SIG-M5 (cell line): Measurements from ENCODE around the gene ASCL1.

Source experiments
- DNase-seq: peaks from one replicate; lab custom pipeline; 2025; lab: John Stamatoyannopoulos, UW

The ASCL1 gene

DNA sequence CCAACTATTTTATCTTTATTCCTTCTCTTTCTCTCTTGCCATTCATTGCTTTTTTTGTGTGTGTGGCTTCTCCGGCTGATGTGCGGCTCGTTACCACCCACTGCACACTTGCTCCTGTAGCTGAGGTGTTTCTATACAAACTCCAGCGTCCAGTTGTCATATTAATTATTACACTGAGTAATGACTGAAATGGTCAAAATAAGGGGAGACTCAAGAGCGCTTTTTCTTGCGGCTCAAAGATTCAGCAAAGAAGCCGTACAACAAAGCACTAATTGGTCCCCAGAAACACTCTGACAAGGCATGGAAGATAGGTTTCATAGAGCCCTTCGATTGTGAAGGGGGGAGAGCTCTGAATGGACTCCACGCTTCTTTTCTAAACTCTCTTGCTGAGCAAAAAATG is 5.6 kb upstream of the ASCL1 start:
- no peak for DNase-seq

DNA sequence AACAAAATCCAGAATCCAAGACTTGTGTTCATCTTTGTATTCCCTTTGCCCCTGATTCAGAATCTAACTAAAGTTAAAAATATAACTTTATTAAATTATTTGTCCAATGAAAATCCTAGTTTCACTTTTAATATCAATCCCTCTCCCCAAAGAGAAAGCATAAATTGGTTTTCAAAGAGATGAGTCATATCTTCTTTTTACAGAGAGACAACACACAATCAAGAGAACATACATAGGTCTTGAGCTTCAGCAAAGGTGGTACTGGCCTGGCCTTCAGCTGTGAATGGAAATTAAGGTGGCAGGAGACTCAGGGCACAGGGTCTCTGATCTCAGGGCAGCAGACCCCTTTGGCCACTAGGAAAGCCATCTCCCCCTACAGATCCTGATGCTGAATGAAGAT is 4.3 kb upstream of the ASCL1 start:
- DNase-seq, result no peak

DNA sequence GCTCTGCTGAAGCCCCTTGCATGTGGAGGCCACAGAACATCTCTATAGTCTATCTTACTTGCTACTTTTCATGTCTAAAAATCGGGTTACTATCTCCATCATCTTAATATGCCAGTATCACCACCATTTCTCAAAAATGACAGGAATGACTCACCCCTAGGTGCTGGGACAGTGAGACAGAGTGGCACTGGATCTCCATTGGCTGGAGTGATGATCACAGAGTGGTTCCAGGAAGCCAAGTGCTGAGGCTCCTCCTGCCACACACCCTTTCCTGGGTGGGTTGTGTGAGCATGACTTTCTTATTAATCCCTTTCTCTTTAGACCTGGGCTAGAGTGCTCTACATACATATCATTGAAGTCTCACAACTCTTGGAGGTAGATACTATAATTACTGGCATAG is 3.3 kb upstream of the ASCL1 start:
- no peak for DNase-seq

DNA sequence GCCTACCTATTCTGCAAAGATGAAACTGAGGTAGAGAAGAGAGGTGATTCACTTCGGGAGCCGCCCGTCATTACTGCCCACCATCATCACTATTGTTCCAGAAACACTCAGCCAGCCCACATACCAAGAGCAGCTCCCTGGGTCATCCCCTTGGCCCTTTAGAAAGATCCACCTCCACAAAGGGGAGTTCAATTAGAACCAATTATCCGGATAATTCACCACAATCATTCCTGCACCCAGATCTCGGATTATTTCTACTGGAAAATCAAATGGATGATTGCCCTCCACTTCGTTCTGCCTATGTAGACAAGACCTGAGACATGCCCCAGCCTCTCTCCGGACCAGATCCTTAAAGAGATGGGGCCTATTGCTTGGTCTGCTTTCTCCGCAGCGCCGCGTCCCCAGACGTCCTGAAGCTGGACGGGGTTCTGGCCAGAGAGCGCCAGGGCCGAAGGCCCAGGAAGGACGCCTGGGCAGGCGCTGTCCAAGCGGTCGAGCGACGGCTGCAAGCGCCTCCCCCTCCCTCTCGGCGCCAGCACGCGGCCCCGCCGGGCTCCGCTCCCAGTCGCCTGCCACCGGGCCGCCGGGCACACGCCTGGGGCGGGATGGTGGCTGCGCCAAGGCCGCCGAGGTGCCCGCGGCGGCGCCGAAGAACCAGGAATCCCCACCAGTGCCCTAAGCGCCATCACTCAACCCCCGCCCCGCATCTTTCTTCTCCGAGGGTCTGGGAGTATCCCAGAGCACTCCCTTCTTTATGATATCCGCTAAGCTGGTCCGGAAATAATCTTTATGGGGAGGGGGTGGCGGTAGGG is 1.3 kb upstream of the ASCL1 start:
- DNase-seq, result no peak

- no peak for DNase-seq
These were observed 641 bp upstream of the ASCL1 start for GRCh38 chr12:102956738-102957327.

DNA sequence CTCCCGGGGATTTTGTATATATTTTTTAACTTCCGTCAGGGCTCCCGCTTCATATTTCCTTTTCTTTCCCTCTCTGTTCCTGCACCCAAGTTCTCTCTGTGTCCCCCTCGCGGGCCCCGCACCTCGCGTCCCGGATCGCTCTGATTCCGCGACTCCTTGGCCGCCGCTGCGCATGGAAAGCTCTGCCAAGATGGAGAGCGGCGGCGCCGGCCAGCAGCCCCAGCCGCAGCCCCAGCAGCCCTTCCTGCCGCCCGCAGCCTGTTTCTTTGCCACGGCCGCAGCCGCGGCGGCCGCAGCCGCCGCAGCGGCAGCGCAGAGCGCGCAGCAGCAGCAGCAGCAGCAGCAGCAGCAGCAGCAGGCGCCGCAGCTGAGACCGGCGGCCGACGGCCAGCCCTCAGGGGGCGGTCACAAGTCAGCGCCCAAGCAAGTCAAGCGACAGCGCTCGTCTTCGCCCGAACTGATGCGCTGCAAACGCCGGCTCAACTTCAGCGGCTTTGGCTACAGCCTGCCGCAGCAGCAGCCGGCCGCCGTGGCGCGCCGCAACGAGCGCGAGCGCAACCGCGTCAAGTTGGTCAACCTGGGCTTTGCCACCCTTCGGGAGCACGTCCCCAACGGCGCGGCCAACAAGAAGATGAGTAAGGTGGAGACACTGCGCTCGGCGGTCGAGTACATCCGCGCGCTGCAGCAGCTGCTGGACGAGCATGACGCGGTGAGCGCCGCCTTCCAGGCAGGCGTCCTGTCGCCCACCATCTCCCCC is 777 bp downstream of the ASCL1 start:
- DNase-seq, result no peak

DNA sequence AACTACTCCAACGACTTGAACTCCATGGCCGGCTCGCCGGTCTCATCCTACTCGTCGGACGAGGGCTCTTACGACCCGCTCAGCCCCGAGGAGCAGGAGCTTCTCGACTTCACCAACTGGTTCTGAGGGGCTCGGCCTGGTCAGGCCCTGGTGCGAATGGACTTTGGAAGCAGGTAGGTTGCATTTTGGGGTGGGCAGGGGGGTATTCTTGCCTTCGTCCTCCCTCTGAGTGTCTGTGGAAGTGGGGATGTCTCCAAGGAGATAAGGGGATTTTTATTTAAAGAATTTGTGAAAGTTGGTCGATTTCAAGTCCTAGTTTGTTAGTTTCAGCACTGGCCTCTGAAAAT is 1.3 kb downstream of the ASCL1 start:
- DNase-seq, result no peak

GRCh38 chr12:102959391-102959790 is 1.9 kb downstream of the ASCL1 start:
- DNase-seq, result no peak

- no peak for DNase-seq
These were observed 3.4 kb downstream of the ASCL1 start for GRCh38 chr12:102960766-102961465.

GRCh38 chr12:102961466-102961855 is 4.0 kb downstream of the ASCL1 start:
- no peak for DNase-seq

DNA sequence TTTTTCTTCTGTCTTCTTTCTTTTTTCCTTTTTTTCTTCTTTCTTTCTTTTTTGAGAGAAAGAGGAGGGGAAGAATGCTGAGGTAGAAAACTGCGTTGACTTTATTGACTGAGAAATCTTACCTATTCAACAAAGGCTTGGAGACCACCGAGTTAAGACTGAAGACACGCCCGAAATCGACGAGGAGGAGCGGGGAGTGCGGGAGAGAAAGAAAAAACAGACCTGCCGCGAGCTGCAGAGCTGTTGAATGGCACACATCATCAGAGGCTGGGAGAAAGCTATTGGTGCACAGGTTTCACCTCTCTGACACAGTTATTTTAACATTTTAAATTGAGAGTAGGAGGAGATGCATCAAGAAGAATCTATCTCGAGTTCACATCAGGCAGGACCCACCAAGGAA is 5.1 kb downstream of the ASCL1 start:
- no peak for DNase-seq

GRCh38 chr12:102962986-102963385 is 5.5 kb downstream of the ASCL1 start:
- no peak for DNase-seq

GRCh38 chr12:102963796-102964195 is 6.3 kb downstream of the ASCL1 start:
- DNase-seq, result no peak

- DNase-seq, result no peak
These were observed 7.4 kb downstream of the ASCL1 start for GRCh38 chr12:102964872-102965271.

DNA sequence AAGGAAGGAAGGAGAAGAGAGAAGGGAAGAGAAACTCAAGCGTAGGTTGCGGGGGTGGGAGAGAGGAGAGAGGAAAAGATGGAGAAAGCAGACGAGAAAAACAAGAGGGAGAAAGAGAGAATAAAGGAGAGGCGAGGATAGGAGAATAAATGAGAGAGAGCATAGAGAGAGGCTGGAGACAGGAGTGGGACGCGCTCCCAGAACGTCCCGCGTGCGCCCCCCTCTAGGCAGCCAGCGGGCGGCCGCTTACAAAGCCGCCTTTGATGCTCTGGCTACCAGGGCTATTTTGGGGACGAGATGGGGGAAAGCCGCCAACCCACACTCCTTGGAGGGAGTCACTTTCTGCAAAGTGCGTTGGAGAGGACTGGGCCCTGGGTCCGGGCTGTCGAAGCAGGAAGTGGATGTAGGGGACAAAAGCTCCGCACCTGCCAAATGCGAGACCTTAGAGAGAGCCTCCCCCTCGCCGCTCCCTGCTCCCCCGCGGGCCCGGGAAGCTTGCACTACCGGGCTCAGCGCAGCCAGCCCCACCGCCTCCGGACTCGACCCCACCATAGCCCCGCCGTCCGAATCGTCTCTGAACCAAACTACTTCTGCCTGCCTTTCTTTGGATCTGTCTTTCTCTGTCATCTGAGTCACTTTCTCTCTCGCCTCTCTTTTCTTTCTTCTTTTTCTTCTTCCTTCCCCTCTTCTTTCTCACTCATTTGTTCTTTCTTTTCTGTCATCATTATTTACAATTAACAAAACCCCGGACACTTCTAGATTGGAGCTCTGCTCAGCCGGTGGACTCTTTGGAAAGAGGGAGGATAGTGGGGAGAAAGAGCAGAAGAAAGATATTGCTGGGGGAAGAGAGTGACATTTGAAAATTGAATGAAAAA is 8.0 kb downstream of the ASCL1 start:
- DNase-seq, result no peak

- DNase-seq, result no peak
These were observed 8.9 kb downstream of the ASCL1 start for GRCh38 chr12:102966200-102966863.

GRCh38 chr12:102970780-102971179 is 13.3 kb downstream of the ASCL1 start:
- DNase-seq, result no peak

DNA sequence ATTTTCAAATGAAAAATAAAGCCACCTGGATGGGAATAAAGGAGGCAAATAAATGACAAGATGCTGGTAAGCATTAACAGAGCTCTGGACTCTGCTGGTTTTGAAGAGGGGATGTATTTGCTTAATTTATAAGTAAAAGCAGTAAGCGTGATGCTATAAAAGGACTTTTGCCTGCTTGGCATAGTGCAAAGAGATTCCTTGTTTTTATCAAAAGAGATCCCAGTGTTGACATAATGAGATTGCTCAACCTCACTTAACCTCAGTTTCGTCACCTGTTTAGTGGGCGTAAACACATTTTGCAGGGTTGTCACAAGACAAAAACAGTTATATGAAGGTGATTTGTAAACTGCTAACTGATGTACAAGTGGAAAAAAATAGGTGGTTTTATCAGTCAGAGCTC is 13.8 kb downstream of the ASCL1 start:
- no peak for DNase-seq

DNA sequence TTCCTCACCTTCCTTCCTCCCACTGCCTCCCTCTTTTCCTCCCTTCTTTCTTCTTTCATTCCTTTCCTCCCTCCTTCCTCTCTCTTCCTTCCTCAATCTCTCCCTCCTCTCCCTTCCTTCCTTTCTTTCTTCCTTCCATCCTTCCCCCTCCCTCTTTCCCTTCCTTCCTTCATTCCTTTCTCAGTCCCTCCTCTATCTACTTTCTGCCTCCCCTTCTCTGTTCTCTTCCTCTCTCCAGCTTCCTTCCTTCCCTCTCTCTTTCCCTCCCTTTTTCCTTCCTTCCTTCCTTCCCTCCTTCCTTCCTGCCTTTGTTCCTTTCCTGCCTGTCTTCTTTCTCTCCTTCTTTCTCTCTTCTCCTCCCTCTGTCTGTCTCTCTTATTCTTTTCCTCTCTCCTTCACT is 16.1 kb downstream of the ASCL1 start:
- no peak for DNase-seq

GRCh38 chr12:102976609-102977280 is 19.3 kb downstream of the ASCL1 start:
- no peak for DNase-seq
